ENCODE data around the gene ENKUR. TPM values are rescaled to one million over a fixed set of nuclear protein-coding genes. Genes with fewer than 3 reads are reported as not detected.

The ENKUR gene
- total and polyA plus RNA-seq, 2 experiments from 2014 or later = 0.44 TPM; not detected in 1

GRCh38 chr10:25029519-25029918 lies 13.6 kb upstream of the ENKUR start (continued):
- TF ChIP-seq ZNF462 (CRISPR knock-in tag; IDR thresholded peaks at IDR 0.05) (no peak), ZNF331 (CRISPR knock-in tag; IDR thresholded peaks at IDR 0.05; ENCODE audit: low read depth) (no peak), EZH2 (IDR thresholded peaks at IDR 0.05; ENCODE audit: low read depth, unreplicated experiment) (no peak), ZNF114 (CRISPR knock-in tag; IDR thresholded peaks at IDR 0.05) (no peak), STAT1 (IDR thresholded peaks at IDR 0.05; ENCODE audit: unreplicated experiment) (no peak), CREB1 (CRISPR knock-in tag; IDR thresholded peaks at IDR 0.05; ENCODE audit: low read depth) (no peak), REST (IDR thresholded peaks at IDR 0.05; ENCODE audit: unreplicated experiment) (no peak), ETS1 (IDR thresholded peaks at IDR 0.05) (no peak), JUNB (IDR thresholded peaks at IDR 0.05; ENCODE audit: unreplicated experiment) (no peak)

All from GM23338 (cell line).